Type B pancreatic cell (in vitro differentiated cells): ENCODE results near the gene TAAR8. TPM values are rescaled to one million over a fixed set of nuclear protein-coding genes. Genes with fewer than 3 reads are reported as not detected.
"Not testable (repeated sequence)": the region's sequence is repeated elsewhere in the genome, so short reads cannot be mapped to it uniquely, and the experiment has no call there.

ENCODE experiments used
- DNase-seq: peaks from one replicate; pipeline ENCODE4 v3.0.0; 2021; ENCODE audit warnings: mixed read lengths; ENCODE audit not compliant: unreplicated experiment; ENCODE audit errors: extremely low spot score
- H3K27ac Mint-ChIP-seq: 2 replicates; pipeline ENCODE4 v1.8.0; 2021; ENCODE audit warnings: mild to moderate bottlenecking, mixed read lengths
- H3K27me3 Mint-ChIP-seq: 2 replicates; pipeline ENCODE4 v1.8.0; 2021; ENCODE audit warnings: mixed read lengths
- H3K36me3 Mint-ChIP-seq: 2 replicates; pipeline ENCODE4 v1.8.0; 2021; ENCODE audit warnings: mixed read lengths
- H3K4me1 Mint-ChIP-seq: one replicate; pipeline ENCODE4 v1.8.0; 2021; ENCODE audit warnings: mixed read lengths; ENCODE audit not compliant: unreplicated experiment
- H3K4me3 Mint-ChIP-seq: 2 replicates; pipeline ENCODE4 v1.8.0; 2021; ENCODE audit warnings: mild to moderate bottlenecking, mixed read lengths
- H3K9me3 Mint-ChIP-seq: 2 replicates; pipeline ENCODE4 v1.8.0; 2021; ENCODE audit warnings: mixed read lengths
- CTCF ChIP-seq: fragments of 200-600 bp; sonication (generic); conservative IDR thresholded peaks from 2 replicates; pipeline ENCODE4 v1.5.0; 2021; ENCODE audit warnings: antibody characterized with exemption, mild to moderate bottlenecking
- total RNA-seq: library from RNA; stranded (reverse); gene quantifications from 2 replicates; pipeline ENCODE4 v1.2.1, GENCODE V29; 2021; ENCODE audit warnings: low replicate concordance

The TAAR8 gene
- total RNA-seq, 1 donor from 2014 or later = not detected

GRCh38 chr6:132530293-132530974 lies 22.0 kb upstream of the TAAR8 start:
- H3K4me1 Mint-ChIP-seq = no peaks in the 10 kb centered on the region
- H3K27me3 Mint-ChIP-seq = peaks cover 6% of the 10 kb centered on the region
- H3K4me3 Mint-ChIP-seq = peak overlapping the region; percentile 83
- no peaks in the 10 kb centered on the region for H3K9me3 Mint-ChIP-seq
- H3K27ac Mint-ChIP-seq = peak overlapping the region; percentile 62
- TF ChIP-seq CTCF = peak; percentile 94
- DNase-seq = no peak
- no peaks in the 10 kb centered on the region for H3K36me3 Mint-ChIP-seq

GRCh38 chr6:132534546-132534945 lies 17.9 kb upstream of the TAAR8 start:
- H3K36me3 Mint-ChIP-seq, H3K4me1 Mint-ChIP-seq, H3K9me3 Mint-ChIP-seq, H3K4me3 Mint-ChIP-seq, DNase-seq, H3K27me3 Mint-ChIP-seq, H3K27ac Mint-ChIP-seq: not testable (repeated sequence)

- no peaks in the 10 kb centered on the region for H3K36me3 Mint-ChIP-seq
- no peak for DNase-seq
- H3K27me3 Mint-ChIP-seq = peaks cover 9% of the 10 kb centered on the region
- H3K9me3 Mint-ChIP-seq = no peaks in the 10 kb centered on the region
- H3K27ac Mint-ChIP-seq = no peak overlapping the region
- H3K4me1 Mint-ChIP-seq = no peaks in the 10 kb centered on the region
- H3K4me3 Mint-ChIP-seq = no peak overlapping the region
- TF ChIP-seq CTCF = no peak
Observed at GRCh38 chr6:132537145-132537544, 15.3 kb upstream of the TAAR8 start.

- Mint-ChIP-seq H3K27me3 (peaks cover 9% of the 10 kb centered on the region), H3K36me3 (no peaks in the 10 kb centered on the region), H3K4me1 (no peaks in the 10 kb centered on the region), H3K9me3 (no peaks in the 10 kb centered on the region), H3K27ac (no peak within 1 kb of the TSS), H3K4me3 (no peak within 1 kb of the TSS)
- no peak for DNase-seq
- TF ChIP-seq CTCF = no peak
Observed at GRCh38 chr6:132537977-132538376, 14.5 kb upstream of the TAAR8 start, which contains the start of gene TAAR9. TAAR9 (plus strand) TSS chr6:132538277; CDS start chr6:132538290, 13 bp downstream.

GRCh38 chr6:132544826-132545225 lies 7.6 kb upstream of the TAAR8 start:
- H3K4me3 Mint-ChIP-seq = no peak overlapping the region
- no peak for DNase-seq
- H3K36me3 Mint-ChIP-seq = no peaks in the 10 kb centered on the region
- H3K9me3 Mint-ChIP-seq = no peaks in the 10 kb centered on the region
- H3K4me1 Mint-ChIP-seq = no peaks in the 10 kb centered on the region
- TF ChIP-seq CTCF = no peak
- no peak overlapping the region for H3K27ac Mint-ChIP-seq
- peaks cover 3% of the 10 kb centered on the region for H3K27me3 Mint-ChIP-seq

GRCh38 chr6:132548746-132549463 lies 3.6 kb upstream of the TAAR8 start:
- Mint-ChIP-seq H3K27me3 (peaks cover 3% of the 10 kb centered on the region), H3K4me1 (no peaks in the 10 kb centered on the region)
- TF ChIP-seq CTCF = no peak

More at GRCh38 chr6:132548746-132549463, 3.6 kb upstream of the TAAR8 start:
- Mint-ChIP-seq H3K27ac (no peak overlapping the region), H3K9me3 (no peaks in the 10 kb centered on the region), H3K4me3 (no peak overlapping the region), H3K36me3 (no peaks in the 10 kb centered on the region)
- DNase-seq = no peak
